ENCODE results near the gene CSTF2. TPM values are rescaled to one million over a fixed set of nuclear protein-coding genes. Genes with fewer than 3 reads are reported as not detected.
"Not testable (repeated sequence)": the region's sequence is repeated elsewhere in the genome, so short reads cannot be mapped to it uniquely, and the experiment has no call there.

The CSTF2 gene
- total and polyA plus RNA-seq, 4 donors: 3.9 to 11.8 (median 5.3) TPM

DNA sequence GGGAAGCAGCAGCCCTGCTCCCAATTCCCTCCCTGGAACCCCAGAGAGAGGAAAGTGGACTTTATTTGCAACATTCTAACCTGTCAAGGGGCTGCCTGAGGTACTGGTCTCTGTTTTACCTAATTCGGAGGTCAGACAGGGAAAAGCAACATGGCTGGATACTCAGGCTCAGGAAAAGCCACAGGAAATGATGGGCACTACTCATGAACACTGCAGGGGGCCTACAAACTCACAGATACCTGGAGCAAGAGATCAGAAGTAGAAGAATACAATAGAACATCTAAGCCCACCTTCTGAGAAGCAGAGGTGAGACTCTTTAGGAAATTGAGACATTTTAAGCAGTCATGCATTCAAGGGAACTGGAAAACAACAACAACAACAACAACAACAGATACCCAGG, 15.4 kb upstream of the CSTF2 start:
- H3K9ac ChIP-seq (ENCODE audit: low read depth in 1 of 2, low read length in 2 of 2): no peak overlapping the region
- DNase-seq (ENCODE audit: low spot score): no peak
- H3K4me1 ChIP-seq (ENCODE audit: control insufficient read depth in 4 of 4, insufficient read depth in 4 of 4, low read length in 3 of 4): no peaks in the 10 kb centered on the region
- H3K9me3 ChIP-seq (ENCODE audit: control insufficient read depth in 4 of 4, low read length in 3 of 4): peaks cover 0 to 4% (median 0%) of the 10 kb centered on the region in 4 donors
- H3K4me3 ChIP-seq (ENCODE audit: low read depth in 1 of 3, low read length in 3 of 3): no peak overlapping the region
- no peaks in the 10 kb centered on the region for H3K36me3 ChIP-seq (ENCODE audit: control insufficient read depth in 4 of 4, insufficient read depth in 3 of 4, low read depth in 1 of 4, low read length in 3 of 4)
- WGBS: 47% methylated on average over 1 of the region's 1 CpG
- H3K27ac ChIP-seq (ENCODE audit: low read depth in 1 of 2, low read length in 2 of 2): no peak overlapping the region
- H3K27me3 ChIP-seq (ENCODE audit: control insufficient read depth in 4 of 4, insufficient read depth in 4 of 4, low read length in 3 of 4): no peaks in the 10 kb centered on the region
- no peak for TF ChIP-seq GABPA (IDR thresholded peaks at IDR 0.05 in 1 of 2, conservative IDR thresholded peaks at IDR 0.05 in 1 of 2)
- TF ChIP-seq EGR1 (IDR thresholded peaks at IDR 0.05; ENCODE audit: low read depth in 2 of 2): no peak
- no peak for TF ChIP-seq HNF4G (IDR thresholded peaks at IDR 0.05)
- no peak for TF ChIP-seq TAF1 (conservative IDR thresholded peaks at IDR 0.05)
- TF ChIP-seq, protein P1, sequence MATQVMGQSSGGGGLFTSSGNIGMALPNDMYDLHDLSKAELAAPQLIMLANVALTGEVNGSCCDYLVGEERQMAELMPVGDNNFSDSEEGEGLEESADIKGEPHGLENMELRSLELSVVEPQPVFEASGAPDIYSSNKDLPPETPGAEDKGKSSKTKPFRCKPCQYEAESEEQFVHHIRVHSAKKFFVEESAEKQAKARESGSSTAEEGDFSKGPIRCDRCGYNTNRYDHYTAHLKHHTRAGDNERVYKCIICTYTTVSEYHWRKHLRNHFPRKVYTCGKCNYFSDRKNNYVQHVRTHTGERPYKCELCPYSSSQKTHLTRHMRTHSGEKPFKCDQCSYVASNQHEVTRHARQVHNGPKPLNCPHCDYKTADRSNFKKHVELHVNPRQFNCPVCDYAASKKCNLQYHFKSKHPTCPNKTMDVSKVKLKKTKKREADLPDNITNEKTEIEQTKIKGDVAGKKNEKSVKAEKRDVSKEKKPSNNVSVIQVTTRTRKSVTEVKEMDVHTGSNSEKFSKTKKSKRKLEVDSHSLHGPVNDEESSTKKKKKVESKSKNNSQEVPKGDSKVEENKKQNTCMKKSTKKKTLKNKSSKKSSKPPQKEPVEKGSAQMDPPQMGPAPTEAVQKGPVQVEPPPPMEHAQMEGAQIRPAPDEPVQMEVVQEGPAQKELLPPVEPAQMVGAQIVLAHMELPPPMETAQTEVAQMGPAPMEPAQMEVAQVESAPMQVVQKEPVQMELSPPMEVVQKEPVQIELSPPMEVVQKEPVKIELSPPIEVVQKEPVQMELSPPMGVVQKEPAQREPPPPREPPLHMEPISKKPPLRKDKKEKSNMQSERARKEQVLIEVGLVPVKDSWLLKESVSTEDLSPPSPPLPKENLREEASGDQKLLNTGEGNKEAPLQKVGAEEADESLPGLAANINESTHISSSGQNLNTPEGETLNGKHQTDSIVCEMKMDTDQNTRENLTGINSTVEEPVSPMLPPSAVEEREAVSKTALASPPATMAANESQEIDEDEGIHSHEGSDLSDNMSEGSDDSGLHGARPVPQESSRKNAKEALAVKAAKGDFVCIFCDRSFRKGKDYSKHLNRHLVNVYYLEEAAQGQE (IDR thresholded peaks at IDR 0.05): no peak
- no peak for TF ChIP-seq NR2F2 (IDR thresholded peaks at IDR 0.05)
- no peak for TF ChIP-seq FOXA2 (IDR thresholded peaks at IDR 0.05)
- no peak for TF ChIP-seq SP1 (IDR thresholded peaks at IDR 0.05)
- TF ChIP-seq, protein P2, sequence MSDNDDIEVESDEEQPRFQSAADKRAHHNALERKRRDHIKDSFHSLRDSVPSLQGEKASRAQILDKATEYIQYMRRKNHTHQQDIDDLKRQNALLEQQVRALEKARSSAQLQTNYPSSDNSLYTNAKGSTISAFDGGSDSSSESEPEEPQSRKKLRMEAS (IDR thresholded peaks at IDR 0.05): no peak
- TF ChIP-seq, protein P3, sequence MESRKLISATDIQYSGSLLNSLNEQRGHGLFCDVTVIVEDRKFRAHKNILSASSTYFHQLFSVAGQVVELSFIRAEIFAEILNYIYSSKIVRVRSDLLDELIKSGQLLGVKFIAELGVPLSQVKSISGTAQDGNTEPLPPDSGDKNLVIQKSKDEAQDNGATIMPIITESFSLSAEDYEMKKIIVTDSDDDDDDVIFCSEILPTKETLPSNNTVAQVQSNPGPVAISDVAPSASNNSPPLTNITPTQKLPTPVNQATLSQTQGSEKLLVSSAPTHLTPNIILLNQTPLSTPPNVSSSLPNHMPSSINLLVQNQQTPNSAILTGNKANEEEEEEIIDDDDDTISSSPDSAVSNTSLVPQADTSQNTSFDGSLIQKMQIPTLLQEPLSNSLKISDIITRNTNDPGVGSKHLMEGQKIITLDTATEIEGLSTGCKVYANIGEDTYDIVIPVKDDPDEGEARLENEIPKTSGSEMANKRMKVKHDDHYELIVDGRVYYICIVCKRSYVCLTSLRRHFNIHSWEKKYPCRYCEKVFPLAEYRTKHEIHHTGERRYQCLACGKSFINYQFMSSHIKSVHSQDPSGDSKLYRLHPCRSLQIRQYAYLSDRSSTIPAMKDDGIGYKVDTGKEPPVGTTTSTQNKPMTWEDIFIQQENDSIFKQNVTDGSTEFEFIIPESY (IDR thresholded peaks at IDR 0.05): no peak
- TF ChIP-seq, protein P4, sequence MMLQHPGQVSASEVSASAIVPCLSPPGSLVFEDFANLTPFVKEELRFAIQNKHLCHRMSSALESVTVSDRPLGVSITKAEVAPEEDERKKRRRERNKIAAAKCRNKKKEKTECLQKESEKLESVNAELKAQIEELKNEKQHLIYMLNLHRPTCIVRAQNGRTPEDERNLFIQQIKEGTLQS (IDR thresholded peaks at IDR 0.05): no peak
- TF ChIP-seq JUND (IDR thresholded peaks at IDR 0.05): no peak
- no peak for TF ChIP-seq YY1 (IDR thresholded peaks at IDR 0.05)

DNA sequence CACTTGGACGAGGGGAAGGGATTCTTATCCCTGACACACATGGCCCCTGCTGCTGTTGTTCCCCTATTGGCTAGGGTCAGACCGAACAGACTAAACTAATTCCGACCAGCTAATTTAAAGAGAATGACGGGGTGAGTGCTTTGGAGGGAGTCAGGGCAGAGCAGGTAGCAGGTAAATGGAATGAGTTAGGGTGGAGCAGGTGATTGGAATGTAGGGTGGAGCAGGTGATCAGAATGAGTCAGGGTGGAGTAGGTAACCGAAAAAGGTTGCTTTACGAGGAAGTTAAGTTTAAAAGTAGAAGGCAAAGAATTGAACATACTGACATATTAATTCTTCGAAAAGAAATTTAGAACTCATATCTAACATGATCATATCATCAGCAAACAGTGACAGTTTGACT, 11.9 kb upstream of the CSTF2 start:
- H3K27ac ChIP-seq (ENCODE audit: low read depth in 1 of 2, low read length in 2 of 2); H3K9me3 ChIP-seq (ENCODE audit: control insufficient read depth in 4 of 4, low read length in 3 of 4); H3K4me1 ChIP-seq (ENCODE audit: control insufficient read depth in 4 of 4, insufficient read depth in 4 of 4, low read length in 3 of 4); DNase-seq (ENCODE audit: low spot score); H3K36me3 ChIP-seq (ENCODE audit: control insufficient read depth in 4 of 4, insufficient read depth in 3 of 4, low read depth in 1 of 4, low read length in 3 of 4); H3K4me3 ChIP-seq (ENCODE audit: low read depth in 1 of 3, low read length in 3 of 3); H3K27me3 ChIP-seq (ENCODE audit: control insufficient read depth in 4 of 4, insufficient read depth in 4 of 4, low read length in 3 of 4); H3K9ac ChIP-seq (ENCODE audit: low read depth in 1 of 2, low read length in 2 of 2): not testable (repeated sequence)
- 85% methylated on average over 7 of the region's 7 CpGs for WGBS
